GM18867 (cell line): ENCODE data around the gene OGFOD2.

Experiments used
- ATAC-seq: cut with Tn5 transposase; IDR thresholded peaks from one replicate; pipeline ENCODE4 v1.9.1; 2021; ENCODE audit warnings: mild to moderate bottlenecking, moderate library complexity; ENCODE audit not compliant: unreplicated experiment

The OGFOD2 gene

GRCh38 chr12:122951406-122951805 lies 23.6 kb upstream of the OGFOD2 start:
- ATAC-seq, result no peak

GRCh38 chr12:122951979-122952892 lies 22.8 kb upstream of the OGFOD2 start:
- ATAC-seq, result peak; percentile 78

- ATAC-seq, result no peak
Observed at GRCh38 chr12:122955156-122955555, 19.9 kb upstream of the OGFOD2 start.

GRCh38 chr12:122956035-122956434 lies 19.0 kb upstream of the OGFOD2 start:
- ATAC-seq, result no peak

GRCh38 chr12:122958198-122958888 lies 16.7 kb upstream of the OGFOD2 start:
- no peak for ATAC-seq

- ATAC-seq, result no peak
Observed at GRCh38 chr12:122959566-122960192, 15.4 kb upstream of the OGFOD2 start.

GRCh38 chr12:122960193-122960569 lies 14.9 kb upstream of the OGFOD2 start:
- ATAC-seq, result no peak

GRCh38 chr12:122961531-122962329 lies 13.3 kb upstream of the OGFOD2 start:
- ATAC-seq, result no peak

- no peak for ATAC-seq
Observed at GRCh38 chr12:122963941-122964265, 11.1 kb upstream of the OGFOD2 start.

GRCh38 chr12:122964439-122965257 lies 10.4 kb upstream of the OGFOD2 start:
- no peak for ATAC-seq

GRCh38 chr12:122965321-122965751 lies 9.7 kb upstream of the OGFOD2 start:
- no peak for ATAC-seq

- ATAC-seq, result peak; percentile 58
Observed at GRCh38 chr12:122965851-122966742, 8.9 kb upstream of the OGFOD2 start, which contains the start of gene ABCB9. Gene ABCB9 (minus strand): TSS chr12:122966463. CDS start chr12:122960235, 6,228 bp downstream.

- ATAC-seq, result no peak
Observed at GRCh38 chr12:122966743-122967550, 8.1 kb upstream of the OGFOD2 start.

GRCh38 chr12:122968104-122968503 lies 6.9 kb upstream of the OGFOD2 start:
- no peak for ATAC-seq

- ATAC-seq, result no peak
Observed at GRCh38 chr12:122969676-122970075, 5.4 kb upstream of the OGFOD2 start.

- ATAC-seq, result peak; percentile 80
Observed at GRCh38 chr12:122974274-122974891, 661 bp upstream of the OGFOD2 start.

- no peak for ATAC-seq
Observed at GRCh38 chr12:122975790-122976647, 975 bp downstream of the OGFOD2 start.
